ENCODE data around the gene CTNND2.

Gene CTNND2

DNA sequence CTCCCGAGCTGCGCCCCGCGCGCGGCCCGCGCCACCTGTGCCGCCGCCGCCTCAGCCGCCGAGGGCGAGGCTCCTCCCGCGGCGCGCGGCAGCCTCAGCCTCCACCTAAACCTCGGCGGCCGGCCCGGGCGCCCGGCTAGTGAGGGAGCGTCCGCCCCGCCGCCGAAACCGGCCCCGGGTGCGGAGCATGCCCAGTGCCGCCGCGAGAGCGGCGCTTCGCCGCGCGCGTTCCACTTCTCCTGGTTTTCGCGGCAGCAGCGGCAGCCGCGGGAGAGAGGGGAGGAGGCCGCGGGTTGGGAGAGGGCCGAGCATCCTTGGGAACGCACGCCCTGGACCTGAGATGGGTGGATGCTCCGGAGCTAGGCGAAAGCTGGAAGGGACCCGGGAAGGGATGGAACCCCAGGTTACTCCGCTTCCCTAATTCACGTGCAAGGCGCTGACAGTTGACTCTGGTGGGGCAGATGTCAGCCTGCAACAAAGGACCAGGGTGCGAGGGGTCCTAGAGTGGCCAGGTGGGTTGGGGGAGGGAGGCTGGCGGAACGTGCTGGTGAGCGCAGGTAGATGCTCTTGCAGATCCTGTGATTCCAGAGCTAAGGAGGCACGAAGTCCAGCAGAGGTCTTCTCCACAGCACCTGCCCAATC lies at the start of gene CTNND2:
TSS of gene CTNND2 (minus strand) at position 182 of the 642 bp plus-strand sequence. CDS start 593 bp downstream, outside the sequence.
- no peak for DNase-seq (ENCODE audit: low read depth in 2 of 2)

DNA sequence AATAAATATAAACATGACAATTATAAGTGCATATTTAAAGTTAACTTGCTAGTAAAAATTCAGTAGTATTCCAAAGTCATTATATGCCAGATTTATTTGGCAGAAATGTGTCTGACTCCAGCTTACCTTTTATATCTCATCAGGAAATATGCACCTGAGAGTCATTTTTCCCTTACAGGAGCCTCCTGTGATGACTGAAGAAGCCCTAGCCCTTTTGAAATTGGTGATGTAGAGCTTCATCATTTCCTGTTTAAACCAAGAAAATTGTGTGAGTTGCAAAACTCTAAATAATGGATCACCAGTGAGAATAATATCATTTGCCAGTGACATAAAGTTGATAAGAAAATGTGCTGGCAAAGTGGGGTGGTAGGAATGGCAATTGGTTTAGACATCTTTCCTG lies 42.1 kb upstream of the CTNND2 start:
- no peak for DNase-seq (ENCODE audit: low read depth in 2 of 2)

- no peak for DNase-seq (ENCODE audit: low read depth in 2 of 2)
Observed at GRCh38 chr5:11941566-11941965, 37.3 kb upstream of the CTNND2 start.

DNA sequence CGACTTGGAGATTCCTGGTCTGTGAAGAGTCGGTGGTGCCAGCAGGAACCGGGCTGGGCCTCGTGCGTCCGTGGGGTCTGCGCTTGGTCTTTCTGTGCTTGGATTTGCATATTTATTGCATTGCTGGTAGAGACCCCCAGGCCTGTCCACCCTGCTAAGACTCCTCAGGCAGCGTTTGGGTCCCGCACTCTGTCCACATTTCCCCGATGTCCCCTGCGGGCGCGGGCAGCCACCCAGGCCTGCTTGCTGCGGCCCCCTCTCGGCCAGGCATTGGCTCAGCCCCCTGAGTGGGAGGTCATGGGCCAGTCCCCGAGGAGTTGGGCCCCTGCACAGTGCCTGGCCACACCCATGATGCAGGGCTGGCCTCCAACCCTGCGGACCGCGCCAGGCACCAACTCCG lies 27.4 kb upstream of the CTNND2 start:
- no peak for DNase-seq (ENCODE audit: low read depth in 2 of 2)

DNA sequence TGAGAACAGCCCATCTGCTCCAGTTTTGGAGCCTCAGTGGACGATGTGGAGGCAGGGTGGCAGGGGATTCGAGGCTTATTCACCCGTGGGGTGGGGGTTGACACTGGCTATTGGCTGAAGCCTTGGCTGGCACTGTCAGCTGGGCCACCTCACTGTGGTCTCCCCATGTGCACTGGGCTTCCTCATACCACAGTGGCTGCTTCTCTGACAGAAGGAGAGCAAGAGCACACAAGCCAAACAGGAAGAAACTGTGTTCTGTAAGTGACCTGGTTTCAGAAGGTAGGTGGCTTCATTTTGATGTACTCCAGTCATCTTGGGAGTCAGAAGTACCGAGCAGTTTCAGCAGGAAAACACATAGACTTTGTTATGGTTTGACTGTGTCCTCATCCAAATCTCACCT lies 24.7 kb upstream of the CTNND2 start:
- DNase-seq (ENCODE audit: low read depth in 2 of 2): no peak

DNA sequence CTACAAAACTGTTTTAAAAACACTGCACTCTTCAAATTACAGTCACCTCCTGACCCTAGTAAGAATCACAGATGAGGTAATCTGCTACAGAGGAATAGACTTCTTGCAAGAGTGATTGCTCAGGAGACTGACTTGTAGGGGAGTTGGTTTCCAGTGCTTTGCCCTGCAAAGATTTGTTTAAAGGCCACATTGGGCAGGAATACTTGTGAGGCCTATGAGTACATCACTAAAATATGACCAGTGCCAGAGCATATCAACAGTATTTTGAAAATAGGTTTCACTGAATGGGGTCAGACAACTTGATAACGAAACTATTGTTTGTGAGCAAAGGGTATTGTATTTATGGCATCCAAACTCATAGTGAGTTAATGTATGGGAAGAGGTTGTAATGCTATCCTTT lies 21.5 kb upstream of the CTNND2 start:
- no peak for DNase-seq (ENCODE audit: low read depth in 2 of 2)

GRCh38 chr5:11922394-11922793 lies 18.1 kb upstream of the CTNND2 start:
- no peak for DNase-seq (ENCODE audit: low read depth in 2 of 2)

GRCh38 chr5:11918463-11919045 lies 14.3 kb upstream of the CTNND2 start:
- DNase-seq (ENCODE audit: low read depth in 2 of 2): no peak

GRCh38 chr5:11909471-11909870 lies 5.2 kb upstream of the CTNND2 start:
- DNase-seq (ENCODE audit: low read depth in 2 of 2): no peak

GRCh38 chr5:11906497-11906896 lies 2.3 kb upstream of the CTNND2 start:
- DNase-seq (ENCODE audit: low read depth in 2 of 2): no peak

DNA sequence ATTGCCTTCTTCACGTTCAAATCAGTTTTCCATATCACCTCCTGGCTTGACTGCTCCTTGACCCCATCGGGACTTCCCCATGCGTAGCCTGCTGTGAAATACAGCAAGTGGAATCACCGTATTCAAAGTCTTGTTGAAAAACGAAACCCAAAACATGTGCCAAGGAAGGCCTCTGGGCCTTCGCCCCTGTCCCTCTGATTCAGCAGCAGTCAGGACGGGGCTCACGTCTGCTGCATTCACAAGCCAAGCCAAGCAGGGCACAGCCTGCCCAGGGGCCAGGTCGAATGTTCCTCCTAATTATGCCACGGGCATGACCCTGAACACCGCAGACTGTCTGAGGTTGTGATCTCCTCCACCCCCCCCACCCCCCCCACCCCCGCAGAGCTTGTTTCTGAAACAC lies 960 bp upstream of the CTNND2 start:
- no peak for DNase-seq (ENCODE audit: low read depth in 2 of 2)

GRCh38 chr5:11903614-11904264 lies 507 bp downstream of the CTNND2 start:
- DNase-seq (ENCODE audit: low read depth in 2 of 2): no peak

DNA sequence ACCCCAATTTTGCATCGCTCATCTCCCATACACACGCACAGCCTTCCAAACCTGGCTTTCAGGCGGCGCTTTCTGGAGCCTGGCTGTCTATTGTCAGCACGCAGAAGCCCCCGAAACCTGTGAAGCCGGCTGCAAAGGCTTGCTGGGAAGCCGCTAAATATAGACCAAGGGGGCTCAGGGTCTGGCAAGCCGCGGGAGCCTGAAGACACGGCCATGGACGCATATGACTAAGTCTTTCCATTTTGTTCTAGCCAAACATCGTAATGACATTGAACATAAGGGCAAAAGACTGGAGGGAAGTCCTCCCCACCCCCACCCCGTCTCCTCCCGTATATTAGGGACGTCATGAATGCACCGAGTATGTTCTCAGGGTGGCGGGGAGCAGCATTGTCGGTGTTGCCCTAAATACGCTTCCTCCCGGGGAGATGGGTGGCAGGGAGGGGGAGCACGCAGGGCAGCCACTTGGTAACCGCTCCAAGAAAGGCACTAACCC lies 1.1 kb downstream of the CTNND2 start:
- no peak for DNase-seq (ENCODE audit: low read depth in 2 of 2)

DNA sequence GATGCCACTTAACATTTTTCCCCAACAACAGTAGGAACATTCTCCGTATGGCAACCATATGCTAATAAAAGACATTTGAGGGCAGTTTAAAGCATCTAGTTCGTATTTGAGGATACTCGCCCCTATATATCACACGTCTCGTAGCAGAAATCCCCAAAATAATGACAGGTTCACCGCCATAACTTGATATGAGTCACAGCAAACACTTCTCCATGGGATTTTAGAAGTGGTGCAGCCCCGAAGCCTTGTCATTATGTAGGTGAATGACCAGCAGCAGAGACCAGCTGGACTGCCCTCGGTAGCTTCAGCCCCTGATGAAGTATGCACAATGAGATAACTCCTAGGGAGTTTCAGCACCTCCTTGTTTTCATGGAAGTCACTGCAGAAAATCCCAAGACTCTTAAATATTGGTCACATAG lies 2.0 kb downstream of the CTNND2 start:
- no peak for DNase-seq (ENCODE audit: low read depth in 2 of 2)

DNA sequence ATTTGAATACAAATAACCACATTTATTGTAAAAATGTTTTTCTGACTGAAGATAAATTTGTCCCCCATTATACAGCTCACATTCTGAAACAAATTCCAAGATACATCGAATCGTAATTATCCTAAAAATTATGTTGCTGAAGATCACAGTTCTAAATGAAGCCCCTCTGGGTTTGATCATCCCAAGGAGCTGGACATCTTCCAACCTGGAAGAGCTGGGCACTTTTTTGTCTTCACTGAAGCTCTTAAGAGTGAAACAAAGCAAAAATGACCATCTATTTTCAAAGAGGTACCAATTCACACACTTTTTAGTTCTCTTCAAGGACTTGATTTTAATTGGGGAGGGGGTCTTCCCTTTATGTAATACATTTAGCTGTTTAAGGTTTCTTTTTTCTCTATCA lies 5.5 kb downstream of the CTNND2 start:
- no peak for DNase-seq (ENCODE audit: low read depth in 2 of 2)

DNA sequence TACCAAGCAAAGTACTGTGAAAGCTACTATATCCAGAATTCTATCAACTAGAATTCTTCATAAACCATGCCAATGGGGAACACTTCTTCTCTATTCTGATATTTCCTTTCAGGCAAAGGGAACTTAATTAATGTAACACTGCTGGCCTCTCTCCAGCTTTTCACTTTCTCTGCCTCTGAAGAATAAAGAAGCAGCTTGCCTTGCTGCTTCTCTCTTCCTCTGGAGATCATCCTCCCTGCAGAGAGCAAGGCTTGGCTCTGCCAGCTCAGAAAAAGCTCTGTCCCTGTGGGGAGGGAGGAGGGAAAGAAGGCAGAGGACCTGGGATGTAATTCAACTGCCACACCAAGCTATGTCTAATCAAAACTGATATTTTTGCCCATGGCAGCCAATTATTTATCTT lies 6.5 kb downstream of the CTNND2 start:
- DNase-seq (ENCODE audit: low read depth in 2 of 2): no peak

DNA sequence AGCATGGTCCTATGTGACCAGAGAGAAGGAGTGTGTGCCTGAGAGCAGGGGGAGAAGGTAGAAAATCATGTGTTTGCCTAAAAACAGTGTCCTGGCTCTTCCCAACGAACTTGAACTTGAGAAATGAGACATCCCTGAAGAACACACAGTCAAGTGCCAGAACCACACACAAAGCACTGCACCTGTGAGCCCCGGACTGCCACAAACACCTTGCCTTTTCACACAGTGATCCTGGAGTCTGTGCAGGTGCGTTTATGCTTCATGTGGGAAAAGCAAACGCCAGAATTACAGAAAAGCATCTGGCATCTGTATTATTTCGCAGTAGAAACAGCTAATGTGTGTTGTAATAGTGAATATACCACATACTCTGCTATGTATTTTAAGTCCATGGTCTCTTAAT lies 9.3 kb downstream of the CTNND2 start:
- no peak for DNase-seq (ENCODE audit: low read depth in 2 of 2)

DNA sequence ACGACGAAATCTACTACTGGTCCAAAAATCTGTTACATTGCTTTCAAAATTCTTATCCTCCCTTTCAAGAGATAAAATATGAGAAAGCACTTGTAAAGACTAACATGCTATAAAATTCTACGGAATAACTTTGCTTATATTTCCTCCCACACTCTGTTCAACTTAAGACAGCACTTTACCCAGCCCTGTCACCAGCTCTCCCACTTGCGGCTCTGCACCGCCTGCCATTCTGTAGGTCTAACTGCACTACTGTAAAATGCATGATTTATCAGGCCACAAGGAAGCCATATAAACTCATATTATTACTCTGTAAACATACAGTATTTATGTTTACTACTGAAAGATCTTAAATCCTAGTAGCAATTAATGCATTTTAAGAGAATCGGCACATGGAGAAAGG lies 11.4 kb downstream of the CTNND2 start:
- no peak for DNase-seq (ENCODE audit: low read depth in 2 of 2)

GRCh38 chr5:11890777-11891176 lies 13.5 kb downstream of the CTNND2 start:
- no peak for DNase-seq (ENCODE audit: low read depth in 2 of 2)

DNA sequence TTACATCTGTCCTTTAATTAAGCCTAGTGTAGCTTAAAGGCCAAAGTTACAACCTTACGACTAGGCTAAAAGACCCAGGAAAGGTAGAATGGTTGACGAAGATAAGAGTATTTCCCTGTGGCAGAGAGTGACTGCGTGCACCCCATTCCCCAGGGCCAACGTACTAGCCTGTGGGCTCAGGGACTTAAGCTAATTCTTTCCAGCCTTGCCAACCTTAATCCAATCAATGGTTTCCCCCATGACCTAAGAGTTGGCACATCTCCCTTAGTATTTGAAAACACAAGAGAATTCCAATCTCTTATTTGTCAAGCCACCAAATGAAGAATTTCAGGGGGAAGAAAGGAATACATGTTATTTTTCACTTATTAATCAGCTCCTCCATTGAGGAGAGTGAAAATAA lies 16.0 kb downstream of the CTNND2 start:
- DNase-seq (ENCODE audit: low read depth in 2 of 2): no peak

GRCh38 chr5:11878814-11879213 lies 25.4 kb downstream of the CTNND2 start:
- DNase-seq (ENCODE audit: low read depth in 2 of 2): no peak

DNA sequence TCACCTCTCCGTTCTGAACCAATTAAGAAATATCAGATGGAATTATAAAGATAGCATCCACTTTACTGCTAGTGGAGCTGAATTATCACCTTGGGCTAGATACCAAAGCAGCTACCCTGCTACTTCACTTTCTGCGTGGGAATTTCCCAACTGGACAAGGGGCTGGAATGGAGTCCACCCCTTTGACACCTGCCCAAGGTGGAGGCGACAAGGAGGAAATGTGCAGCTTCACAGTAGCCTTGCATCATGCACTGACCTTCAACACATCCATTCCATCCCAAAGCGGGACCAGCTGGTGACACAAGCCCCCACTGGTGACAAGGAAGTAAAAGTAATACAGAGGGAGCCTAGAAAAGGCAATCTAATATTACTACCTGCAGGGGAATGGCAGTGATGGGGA lies 30.7 kb downstream of the CTNND2 start:
- DNase-seq (ENCODE audit: low read depth in 2 of 2): no peak

DNA sequence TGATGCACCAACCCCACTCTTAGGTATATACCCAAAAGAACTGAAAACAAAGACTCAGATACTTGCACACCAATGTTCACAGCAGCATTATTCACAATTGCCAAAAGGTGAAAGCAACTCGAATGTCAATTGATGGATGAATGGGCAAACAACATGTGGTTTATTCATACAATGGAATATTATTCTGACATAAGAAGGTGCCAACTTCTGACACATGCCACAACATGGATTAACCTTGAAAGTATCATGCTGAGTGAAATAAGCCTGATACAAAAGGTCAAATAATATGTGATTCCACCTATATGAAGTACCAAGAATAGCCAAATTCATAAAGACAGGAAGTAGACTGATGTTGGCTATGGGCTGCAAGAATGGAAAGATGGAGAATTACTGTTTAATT lies 35.0 kb downstream of the CTNND2 start:
- no peak for DNase-seq (ENCODE audit: low read depth in 2 of 2)
